Measurements from ENCODE around the gene C20orf144.

The C20orf144 gene

GRCh38 chr20:33676652-33677645, 14.8 kb downstream of the C20orf144 start:
- FAIRE-seq: no peak
- DNase-seq (ENCODE audit: low spot score): no peak

- DNase-seq (ENCODE audit: low spot score): no peak
- no peak for FAIRE-seq
Measured at GRCh38 chr20:33677991-33678702, 16.0 kb downstream of the C20orf144 start.

- FAIRE-seq (no peak), DNase-seq (ENCODE audit: low spot score) (no peak)
Measured at GRCh38 chr20:33679758-33680485, 17.8 kb downstream of the C20orf144 start.

- no peak for FAIRE-seq
- DNase-seq (ENCODE audit: low spot score): no peak
Measured at GRCh38 chr20:33680686-33681085, 18.6 kb downstream of the C20orf144 start.

GRCh38 chr20:33681288-33681687, 19.2 kb downstream of the C20orf144 start:
- no peak for DNase-seq (ENCODE audit: low spot score)
- no peak for FAIRE-seq

- FAIRE-seq (no peak), DNase-seq (ENCODE audit: low spot score) (no peak)
Measured at GRCh38 chr20:33681728-33682353, 19.7 kb downstream of the C20orf144 start.

DNA sequence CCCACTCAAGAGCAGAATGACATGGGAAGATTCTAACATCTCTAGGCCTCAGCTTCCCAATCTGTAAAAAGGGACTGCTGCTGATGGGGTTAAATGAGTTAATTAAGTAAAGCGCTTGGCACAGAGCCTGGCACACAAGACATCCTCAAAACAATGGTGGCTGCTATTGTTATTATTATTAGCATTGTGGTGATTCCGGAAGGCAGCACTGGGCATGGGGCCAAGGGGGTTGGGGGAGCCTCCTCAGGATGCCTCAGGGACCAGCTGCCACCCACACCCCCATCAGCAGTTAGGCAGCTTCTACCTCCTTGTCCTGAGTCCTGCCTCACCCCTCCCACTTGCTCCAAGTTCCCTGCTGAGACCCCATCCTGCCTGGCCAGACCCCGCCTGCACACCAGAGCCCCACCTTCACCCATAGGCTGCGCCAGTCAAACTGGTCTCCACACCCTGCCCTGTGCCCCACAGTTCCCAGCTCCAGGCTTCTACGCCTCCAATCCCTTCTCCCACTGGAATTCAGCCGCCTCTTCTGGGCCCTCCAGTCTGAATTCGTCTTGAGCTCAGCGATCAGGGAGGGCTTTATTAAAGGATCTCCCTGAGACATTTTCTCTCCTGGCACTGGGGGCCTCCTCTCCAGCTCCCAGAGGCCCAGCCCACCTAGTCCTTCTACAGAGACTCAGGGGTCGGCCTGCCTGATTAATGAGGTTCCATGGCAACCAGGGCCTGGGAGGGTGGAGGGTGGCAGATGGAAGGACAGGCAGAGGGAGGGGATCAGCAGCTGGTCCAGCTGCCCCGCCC, 22.6 kb downstream of the C20orf144 start:
- FAIRE-seq (no peak), DNase-seq (ENCODE audit: low spot score) (no peak)

DNA sequence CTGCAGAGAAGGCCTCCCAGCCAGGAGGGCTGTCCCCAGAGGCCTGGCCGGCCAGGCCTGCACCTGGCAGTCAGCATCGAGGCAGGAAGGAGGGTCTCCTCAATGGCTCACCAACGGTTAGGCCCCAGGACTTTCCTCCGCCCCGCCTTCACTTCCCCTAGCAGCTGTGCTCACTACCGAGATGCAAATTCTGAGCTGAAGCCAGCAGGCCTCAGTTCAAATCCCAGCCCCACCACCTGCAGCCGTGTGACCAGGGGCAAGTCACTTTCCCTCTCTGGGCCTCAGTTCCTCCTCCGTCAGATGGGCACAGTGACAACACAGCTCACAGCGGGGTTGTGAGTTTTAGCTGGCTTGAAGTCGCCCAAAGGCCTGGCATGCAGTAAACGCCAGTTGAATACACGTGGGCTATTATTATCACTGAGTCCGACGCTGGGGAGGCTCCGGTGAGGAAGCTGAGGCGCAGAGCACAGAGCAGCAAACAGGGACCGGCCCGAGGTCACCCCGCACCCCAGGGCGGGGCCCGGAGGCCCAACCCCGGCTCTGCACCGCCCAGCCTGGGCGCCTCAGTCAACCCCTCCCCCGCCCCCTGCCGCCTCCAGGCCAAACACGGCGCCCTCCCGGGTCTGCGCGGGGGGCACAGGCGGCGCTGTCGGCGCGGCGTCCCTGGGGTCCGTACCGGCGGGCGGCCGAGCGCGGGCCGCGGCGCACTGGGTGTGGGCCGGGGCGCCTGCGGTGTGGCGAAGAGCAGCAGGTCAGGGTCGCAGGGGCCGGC, 23.4 kb downstream of the C20orf144 start:
- FAIRE-seq (no peak), DNase-seq (ENCODE audit: low spot score) (peak; percentile 86)

DNA sequence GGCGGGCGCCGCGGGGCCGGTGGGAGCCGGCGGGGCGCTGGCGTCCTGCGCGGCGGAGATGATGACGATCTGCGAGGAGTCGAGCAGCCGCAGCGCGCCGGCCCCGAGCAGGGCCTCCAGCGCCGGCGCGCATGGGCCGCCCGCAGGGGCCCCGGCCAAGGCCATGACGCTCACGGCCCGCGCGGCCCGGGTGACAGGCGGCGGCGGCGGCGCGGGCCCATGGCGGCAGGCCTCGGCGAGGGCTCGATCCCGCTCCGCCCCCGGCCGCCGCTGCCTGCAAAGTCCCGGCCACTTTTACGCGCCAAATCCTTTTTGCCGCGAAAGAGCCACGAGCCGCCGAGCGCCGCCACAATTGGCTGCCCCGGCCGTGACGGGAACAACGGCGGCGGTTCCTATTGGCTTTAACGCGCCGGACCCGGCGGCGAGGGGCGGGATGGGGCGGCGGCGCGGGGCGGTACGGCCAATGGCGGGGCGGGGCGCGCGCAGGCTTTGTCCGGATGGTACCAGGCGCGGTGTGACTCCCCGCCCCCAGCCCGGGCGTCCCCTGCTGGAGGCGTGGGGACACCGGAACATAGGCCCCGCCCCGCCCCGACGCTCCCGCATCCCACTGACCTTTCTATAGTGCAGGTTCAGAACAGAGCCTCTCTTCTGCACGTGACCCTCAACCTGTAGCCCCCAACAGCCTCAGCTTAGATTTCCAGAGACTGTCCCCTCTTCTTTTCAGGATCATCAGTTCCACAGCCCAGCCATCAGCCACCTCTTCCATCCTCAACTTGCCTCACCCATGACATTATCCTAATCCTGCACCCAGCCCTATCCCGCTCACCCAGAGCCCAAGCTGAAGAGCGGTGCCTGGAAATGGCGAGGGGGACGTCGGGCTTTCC, 24.2 kb downstream of the C20orf144 start, which contains the start of gene E2F1:
TSS of gene E2F1 (minus strand) at position 286 of the 884 bp plus-strand sequence. CDS start at position 165, 121 bp downstream.
- peak; percentile 99 for DNase-seq (ENCODE audit: low spot score)
- FAIRE-seq: no peak

GRCh38 chr20:33686984-33687366, 24.8 kb downstream of the C20orf144 start:
- DNase-seq (ENCODE audit: low spot score): no peak
- no peak for FAIRE-seq

DNA sequence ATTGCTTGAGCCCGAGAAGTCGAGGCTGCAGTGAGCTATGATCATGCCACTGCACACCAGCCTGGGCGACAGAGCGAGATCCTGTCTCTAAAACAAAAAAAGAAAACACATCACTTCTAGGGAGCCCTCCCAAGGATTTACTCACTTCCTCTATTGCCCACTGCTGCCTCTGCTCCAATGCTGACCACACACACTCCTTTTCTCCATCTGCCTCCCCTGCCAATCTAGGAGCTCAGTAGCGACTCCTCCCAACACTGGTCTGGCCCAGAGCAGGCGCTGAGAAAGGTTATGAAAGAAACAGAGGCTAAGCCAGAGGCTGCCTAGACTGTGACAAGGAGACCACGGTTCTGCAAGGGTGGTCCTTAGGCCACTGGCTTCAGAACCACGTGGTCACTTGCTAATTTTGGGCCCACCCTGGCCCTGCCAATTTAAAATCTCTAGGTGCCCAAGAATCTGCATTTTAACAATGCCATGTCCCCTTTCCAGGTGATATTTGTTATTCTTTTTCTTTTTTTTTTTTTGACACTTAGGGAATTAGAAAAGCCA, 25.3 kb downstream of the C20orf144 start:
- DNase-seq (ENCODE audit: low spot score) (no peak), FAIRE-seq (no peak)

DNA sequence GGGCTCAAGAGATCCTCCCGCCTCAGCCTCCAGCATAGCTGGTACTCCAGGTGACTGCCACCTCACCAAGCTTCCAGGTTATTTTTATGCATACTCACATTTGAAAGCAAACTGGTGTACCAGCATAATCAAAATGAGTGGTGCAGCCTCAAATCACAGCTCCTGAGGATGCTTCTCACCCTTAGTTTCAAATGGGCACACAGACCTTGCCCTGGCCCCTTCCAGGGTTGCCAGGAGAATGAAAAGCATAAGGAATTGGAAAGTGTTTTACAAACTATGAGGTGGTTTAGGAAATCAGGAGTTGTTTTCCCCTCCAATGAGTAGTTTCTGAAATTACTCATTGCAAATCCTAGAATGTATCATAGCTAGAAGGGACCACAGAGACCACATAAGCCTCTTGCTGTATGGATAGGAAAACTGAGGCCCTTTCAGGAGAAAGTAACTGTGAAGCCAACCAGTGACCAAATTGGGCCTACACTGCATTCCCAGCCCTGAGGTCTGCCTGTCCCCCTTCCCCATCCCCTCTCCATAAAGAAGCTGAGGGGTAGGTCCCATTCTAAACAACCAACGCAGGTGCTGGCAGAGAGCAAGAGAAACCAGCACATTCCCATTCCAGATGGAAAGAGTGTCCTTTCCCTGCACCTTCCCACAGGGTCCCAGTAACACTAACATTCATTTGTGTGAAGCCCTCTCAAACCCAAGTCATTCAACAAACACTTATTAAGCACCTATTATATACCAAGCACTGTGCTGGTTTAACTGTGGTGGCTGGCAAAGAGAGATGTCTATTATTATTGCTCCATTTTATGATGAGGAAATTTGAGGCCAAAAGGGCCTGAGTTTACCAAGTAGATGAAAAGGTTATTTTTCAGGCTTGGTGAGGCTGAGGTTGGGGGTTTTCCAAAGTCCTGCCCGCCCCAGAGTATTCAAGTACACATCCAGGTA, 26.1 kb downstream of the C20orf144 start:
- FAIRE-seq (no peak), DNase-seq (ENCODE audit: low spot score) (no peak)

DNA sequence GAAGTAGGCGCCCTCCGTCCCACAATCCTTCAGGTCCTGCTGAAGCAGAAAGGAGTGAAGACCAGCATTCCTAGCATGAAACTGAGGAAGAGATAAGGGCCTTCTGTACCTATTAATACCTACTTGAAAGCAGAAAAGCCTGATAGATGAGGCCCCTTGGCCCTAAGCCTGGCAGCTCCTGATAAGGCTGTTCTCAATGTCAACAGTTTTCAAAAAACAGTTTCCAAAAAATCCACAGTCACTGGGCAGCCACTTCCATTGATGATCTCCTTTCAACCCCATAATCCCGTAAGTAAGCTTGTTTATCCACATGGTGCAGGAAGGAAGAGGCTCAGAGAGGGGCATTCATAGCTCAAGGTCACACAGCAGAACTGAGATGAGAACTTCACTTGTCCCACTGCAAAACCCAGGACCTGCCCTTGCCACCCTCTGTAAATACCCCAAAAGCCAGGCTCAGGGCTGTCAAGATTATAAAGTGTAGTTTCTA, 26.9 kb downstream of the C20orf144 start:
- no peak for DNase-seq (ENCODE audit: low spot score)
- no peak for FAIRE-seq

DNA sequence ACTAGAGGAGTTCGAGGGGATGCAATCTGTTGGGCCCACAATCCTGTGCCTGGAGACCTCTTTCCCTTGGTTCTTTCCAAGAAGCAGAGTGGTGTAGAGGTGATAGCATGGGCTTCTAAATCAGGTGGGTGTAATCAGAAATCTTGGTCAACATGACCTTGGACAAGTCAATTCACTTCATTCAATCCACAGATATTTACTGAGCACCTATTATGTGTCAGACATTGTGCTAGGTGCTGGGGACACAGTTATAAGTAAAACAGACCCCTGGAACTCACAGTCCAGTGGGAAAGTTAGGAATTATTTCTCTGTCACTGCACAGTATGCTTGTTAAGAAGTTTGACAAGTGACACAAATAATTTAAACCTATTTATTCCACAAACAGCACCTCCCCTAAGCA, 27.4 kb downstream of the C20orf144 start:
- DNase-seq (ENCODE audit: low spot score) (no peak), FAIRE-seq (no peak)

GRCh38 chr20:33689973-33690372, 27.8 kb downstream of the C20orf144 start:
- FAIRE-seq (no peak), DNase-seq (ENCODE audit: low spot score) (peak; percentile 43)

DNA sequence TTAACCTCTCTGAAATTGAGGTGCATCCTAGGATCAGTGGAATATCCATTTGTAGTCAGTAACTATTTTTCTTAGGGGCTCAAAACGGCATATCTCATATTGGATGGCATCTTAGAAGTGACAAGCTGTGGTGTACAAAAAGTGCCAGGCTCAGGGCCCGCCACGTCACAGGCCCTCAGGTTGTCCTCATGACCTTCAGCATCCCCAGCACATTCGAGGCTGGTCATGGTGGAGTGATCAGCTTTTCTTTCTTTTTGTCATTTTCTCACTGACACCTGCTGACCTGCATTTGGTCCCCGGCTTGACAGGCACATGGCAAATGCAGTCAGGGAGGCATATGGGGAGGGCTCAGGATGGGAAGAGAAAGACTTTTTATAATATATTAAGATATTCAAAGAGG, 31.2 kb downstream of the C20orf144 start:
- no peak for DNase-seq (ENCODE audit: low spot score)
- no peak for FAIRE-seq

Data from urothelium cell line (cell line).